H1 (cell line): ENCODE measurements around the gene RAPH1. TPM values are rescaled to one million over a fixed set of nuclear protein-coding genes. Genes with fewer than 3 reads are reported as not detected.

Experiments used
- CTCF ChIA-PET: fragments of 300-600 bp; sonication (Branson Sonifier 250); formaldehyde crosslinking; loops from one replicate; lab custom pipeline; 2021; ENCODE audit not compliant: partially characterized antibody; lab: Charles Lee
- POLR2A ChIA-PET: fragments of 300-600 bp; sonication (Branson Sonifier 250); formaldehyde crosslinking; loops from one replicate; lab custom pipeline; 2021; ENCODE audit warnings: inconsistent platforms; ENCODE audit not compliant: partially characterized antibody; lab: Charles Lee
- DNase-seq, 2 experiments: peaks; one replicate each; pipeline versions ENCODE4 v3.0.0 to v3.0.0-alpha.2; 2010 to 2022; ENCODE audit warnings: low spot score in 2 of 2, low read depth in 1 of 2, mixed read lengths in 1 of 2
- FAIRE-seq: peaks from 2 replicates; lab custom pipeline; 2011; peaks lifted over from hg19 to GRCh38; lab: Jason Lieb, UNC
- H2AFZ ChIP-seq: 2 replicates; pipeline ENCODE4 v1.8.1; 2012; ENCODE audit warnings: low read length, inconsistent platforms
- H2AK5ac ChIP-seq: 2 replicates; pipeline ENCODE4 v1.6.1; 2013; ENCODE audit warnings: low read depth, low read length
- H2BK120ac ChIP-seq: replicated peaks from 2 replicates; pipeline ENCODE3; 2013; ENCODE audit warnings: low read depth, low read length, inconsistent platforms
- H2BK12ac ChIP-seq: 2 replicates; pipeline ENCODE4 v1.6.1; 2013; ENCODE audit warnings: low read depth, low read length
- H2BK15ac ChIP-seq: 2 replicates; pipeline ENCODE4 v1.6.1; 2013; ENCODE audit warnings: low read length
- H2BK20ac ChIP-seq: 2 replicates; pipeline ENCODE4 v1.6.1; 2013; ENCODE audit warnings: low read length
- H2BK5ac ChIP-seq: 2 replicates; pipeline ENCODE4 v1.6.1; 2013; ENCODE audit warnings: low read depth, low read length
- H3K14ac ChIP-seq: 2 replicates; pipeline ENCODE4 v1.6.1; 2013; ENCODE audit warnings: inconsistent platforms; ENCODE audit not compliant: insufficient read length
- H3K18ac ChIP-seq: 2 replicates; pipeline ENCODE4 v1.6.1; 2013; ENCODE audit warnings: low read length; ENCODE audit errors: extremely low read depth
- H3K23ac ChIP-seq: 2 replicates; pipeline ENCODE4 v1.6.1; 2013; ENCODE audit warnings: inconsistent platforms; ENCODE audit not compliant: insufficient read length
- H3K23me2 ChIP-seq: 2 replicates; pipeline ENCODE4 v1.6.1; 2013; ENCODE audit warnings: low read depth, low read length
- H3K27ac ChIP-seq: 2 replicates; pipeline ENCODE4 v1.6.1; 2011; ENCODE audit warnings: low read depth, low read length, inconsistent platforms
- H3K27me3 ChIP-seq, 4 experiments: replicated peaks in 1 of 4; 1 replicate in 1 of 4; 2 replicates in 3 of 4; pipeline versions ENCODE4 v1.6.1 to v1.8.1; 2011 to 2013; ENCODE audit warnings: low read length in 3 of 4, mild to moderate bottlenecking in 3 of 4, inconsistent platforms in 2 of 4, mixed read lengths in 2 of 4, moderate library complexity in 1 of 4; ENCODE audit not compliant: control insufficient read depth in 3 of 4, insufficient read depth in 3 of 4; ENCODE audit errors: extremely low read depth in 1 of 4
- H3K36me3 ChIP-seq, 4 experiments: 2 replicates each; pipeline versions ENCODE4 v1.6.1 to v1.8.1; 2011 to 2013; ENCODE audit warnings: mild to moderate bottlenecking in 4 of 4, low read length in 3 of 4, moderate library complexity in 2 of 4, control low read depth in 1 of 4, inconsistent platforms in 1 of 4; ENCODE audit not compliant: insufficient read depth in 4 of 4, control insufficient read depth in 2 of 4
- H3K4ac ChIP-seq: replicated peaks from 2 replicates; pipeline ENCODE3; 2013; ENCODE audit warnings: low read length, low read depth, mixed read lengths, inconsistent platforms; ENCODE audit not compliant: insufficient read length
- H3K4me1 ChIP-seq, 4 experiments: replicated peaks in 1 of 4; 1 replicate in 1 of 4; 2 replicates in 3 of 4; pipeline versions ENCODE4 v1.6.1 to v1.8.1; 2011 to 2013; ENCODE audit warnings: low read length in 3 of 4, inconsistent platforms in 2 of 4, mixed read lengths in 1 of 4; ENCODE audit not compliant: insufficient read depth in 4 of 4, control insufficient read depth in 3 of 4
- H3K4me2 ChIP-seq, 2 experiments: 2 replicates each; pipeline versions ENCODE4 v1.6.1 to v1.8.1; 2011 to 2013; ENCODE audit warnings: low read depth in 2 of 2, low read length in 2 of 2, control low read depth in 1 of 2, inconsistent platforms in 1 of 2, mild to moderate bottlenecking in 1 of 2; ENCODE audit not compliant: insufficient read depth in 1 of 2
- H3K4me3 ChIP-seq, 4 experiments: fragments of 200-600, 300-600 bp in 1 of 4; sonication (generic), shearing (Covaris generic), sonication (Bioruptor Twin) in 1 of 4; 2 replicates each; pipeline versions ENCODE4 v1.5.1 to v1.8.1; 2011 to 2016; ENCODE audit warnings: low read length in 4 of 4, low read depth in 3 of 4, control low read depth in 2 of 4, inconsistent platforms in 2 of 4, mild to moderate bottlenecking in 2 of 4, mixed read lengths in 1 of 4, moderate library complexity in 1 of 4; ENCODE audit not compliant: insufficient read depth in 2 of 4; ENCODE audit errors: extremely low read depth in 1 of 4
- H3K56ac ChIP-seq: replicated peaks from 2 replicates; pipeline ENCODE3; 2013; ENCODE audit warnings: low read depth, mild to moderate bottlenecking, mixed read lengths, low read length, inconsistent platforms; ENCODE audit not compliant: insufficient read length
- H3K79me1 ChIP-seq: 2 replicates; pipeline ENCODE4 v1.6.1; 2013; ENCODE audit warnings: low read depth, low read length, control low read depth
- H3K79me2 ChIP-seq, 2 experiments: 2 replicates each; pipeline versions ENCODE4 v1.6.1 to v1.8.1; 2012 to 2013; ENCODE audit warnings: low read length in 2 of 2, mild to moderate bottlenecking in 2 of 2, inconsistent platforms in 1 of 2; ENCODE audit not compliant: insufficient read depth in 2 of 2, control insufficient read depth in 1 of 2
- H3K9ac ChIP-seq, 4 experiments: replicated peaks in 1 of 4; 1 replicate in 1 of 4; 2 replicates in 3 of 4; pipeline versions ENCODE4 v1.6.1 to v1.8.1; 2011 to 2013; ENCODE audit warnings: low read depth in 3 of 4, low read length in 3 of 4, control low read depth in 2 of 4, mild to moderate bottlenecking in 2 of 4, moderate library complexity in 2 of 4, inconsistent platforms in 1 of 4; ENCODE audit errors: extremely low read depth in 1 of 4
- H3K9me3 ChIP-seq, 2 experiments: 2 replicates each; pipeline versions ENCODE4 v1.6.1 to v1.8.1; 2012 to 2013; ENCODE audit warnings: mild to moderate bottlenecking in 2 of 2, moderate library complexity in 2 of 2, control low read depth in 1 of 2, inconsistent platforms in 1 of 2, low read depth in 1 of 2, low read length in 1 of 2, mixed read lengths in 1 of 2; ENCODE audit not compliant: insufficient read depth in 2 of 2
- H4K20me1 ChIP-seq, 2 experiments: replicated peaks in 1 of 2; 2 replicates each; pipeline versions ENCODE3 to v1.8.1; 2011 to 2013; ENCODE audit warnings: inconsistent platforms in 2 of 2, low read length in 2 of 2, mild to moderate bottlenecking in 1 of 2; ENCODE audit not compliant: insufficient read depth in 2 of 2, control insufficient read depth in 1 of 2
- H4K5ac ChIP-seq: 2 replicates; pipeline ENCODE4 v1.6.1; 2013; ENCODE audit warnings: low read length, low read depth, mixed read lengths, inconsistent platforms; ENCODE audit not compliant: insufficient read length
- H4K8ac ChIP-seq: 2 replicates; pipeline ENCODE4 v1.8.0; 2013; ENCODE audit warnings: mild to moderate bottlenecking, moderate library complexity, low read length, inconsistent platforms; ENCODE audit not compliant: insufficient read depth; ENCODE audit errors: extremely low read depth
- H4K91ac ChIP-seq: replicated peaks from 2 replicates; pipeline ENCODE3; 2013; ENCODE audit warnings: low read length, mixed read lengths, inconsistent platforms; ENCODE audit not compliant: insufficient read length
- ASH2L ChIP-seq: fragments of 200-600, 300-600 bp; sonication (generic); IDR thresholded peaks from one replicate; pipeline ENCODE4 v1.7.1; 2017; ENCODE audit warnings: low read length
- EZH2 ChIP-seq: fragments of 200-600 bp; sonication (generic); IDR thresholded peaks from 2 replicates; pipeline ENCODE4 v1.7.1; 2012; ENCODE audit warnings: low read depth, mild to moderate bottlenecking, moderate library complexity, low read length, inconsistent platforms; ENCODE audit not compliant: severe bottlenecking
- KDM1A ChIP-seq: fragments of 200-600, 300-600 bp; sonication (generic); IDR thresholded peaks from 2 replicates; pipeline ENCODE4 v1.7.1; 2016; ENCODE audit warnings: mild to moderate bottlenecking, low read length, borderline replicate concordance
- KDM4A ChIP-seq: IDR thresholded peaks from one replicate; pipeline ENCODE4 v1.7.1; 2012; ENCODE audit warnings: low read depth, mild to moderate bottlenecking, moderate library complexity, low read length, inconsistent platforms; ENCODE audit not compliant: severe bottlenecking
- POU5F1 ChIP-seq: IDR thresholded peaks from 2 replicates; pipeline ENCODE4 v1.6.1; 2011; ENCODE audit warnings: low read depth, mild to moderate bottlenecking, low read length, moderate library complexity
- RAD21 ChIP-seq, 2 experiments: IDR thresholded peaks in 1 of 2; conservative IDR thresholded peaks in 1 of 2; 2 replicates each; pipeline ENCODE4 v1.6.1; 2011; ENCODE audit warnings: low read depth in 2 of 2, low read length in 2 of 2, improper control_type of control experiment in 1 of 2, inconsistent platforms in 1 of 2, mild to moderate bottlenecking in 1 of 2, moderate library complexity in 1 of 2
- SIN3A ChIP-seq, 2 experiments: IDR thresholded peaks in 1 of 2; conservative IDR thresholded peaks in 1 of 2; 2 replicates each; pipeline ENCODE4 v1.6.1; 2011 to 2012; ENCODE audit warnings: low read length in 2 of 2, improper control_type of control experiment in 1 of 2, low read depth in 1 of 2, mild to moderate bottlenecking in 1 of 2
- SP2 ChIP-seq: IDR thresholded peaks from 2 replicates; pipeline ENCODE4 v1.6.1; 2012; ENCODE audit warnings: mild to moderate bottlenecking, low read length, inconsistent platforms
- SUZ12 ChIP-seq: fragments of 200-600 bp; sonication (generic); IDR thresholded peaks from 2 replicates; pipeline ENCODE4 v1.6.1; 2012; ENCODE audit warnings: mild to moderate bottlenecking, inconsistent platforms, low read length, moderate library complexity, mixed read lengths
- YY1 ChIP-seq: IDR thresholded peaks from 2 replicates; pipeline ENCODE4 v1.6.1; 2011; ENCODE audit warnings: low read depth, mild to moderate bottlenecking, low read length
- WGBS, 2 experiments: shearing (Covaris generic) in 1 of 2; methylation state at CpG; one replicate each; pipeline versions ENCODE4 v1.1.6 to v1.1.7; 2013 to 2015; ENCODE audit warnings: low lambda C conversion rate in 2 of 2, mixed read lengths in 2 of 2, inconsistent platforms in 1 of 2, low coverage in 1 of 2, missing lambda C conversion rate in 1 of 2; ENCODE audit not compliant: insufficient replicate concordance in 2 of 2, insufficient coverage in 1 of 2, insufficient read length in 1 of 2; ENCODE audit errors: extremely low coverage in 1 of 2, missing lambda C conversion rate in 1 of 2; 5-methylcytosine and 5-hydroxymethylcytosine counted together
- polyA plus RNA-seq, 7 experiments: library from polyadenylated mRNA; depleted of rRNA in 3 of 7; stranded (reverse) in 5 of 7; unstranded in 2 of 7; fragments of >200 nt in 5 of 7; fragments of 200-250 nt in 2 of 7; gene quantifications; 1 replicate in 5 of 7; 2 replicates in 1 of 7; 4 replicates in 1 of 7; pipeline versions ENCODE4 v1.2.1 to v1.2.3, GENCODE V29; 2011 to 2013; ENCODE audit warnings: missing spikeins in 2 of 7, mixed read lengths in 2 of 7
- total RNA-seq: library from RNA; stranded (reverse); fragmentation: NEBNext Ultra II Directional; extraction: Animal tissue kit (Norgen Biotek cat#: 25700); gene quantifications from 2 replicates; pipeline ENCODE4 v1.2.1, GENCODE V29; 2021
- TF ChIP-seq, protein P1 (sequence below): IDR thresholded peaks from 2 replicates; pipeline ENCODE4 v1.6.1; 2012; ENCODE audit warnings: low read length, inconsistent platforms

Gene RAPH1
- total and polyA plus RNA-seq, 2 of the 8 experiments (the other 6 are each of a cell fraction or from before 2014, with no cell fraction given) = 3.8 to 27.4 TPM

DNA sequence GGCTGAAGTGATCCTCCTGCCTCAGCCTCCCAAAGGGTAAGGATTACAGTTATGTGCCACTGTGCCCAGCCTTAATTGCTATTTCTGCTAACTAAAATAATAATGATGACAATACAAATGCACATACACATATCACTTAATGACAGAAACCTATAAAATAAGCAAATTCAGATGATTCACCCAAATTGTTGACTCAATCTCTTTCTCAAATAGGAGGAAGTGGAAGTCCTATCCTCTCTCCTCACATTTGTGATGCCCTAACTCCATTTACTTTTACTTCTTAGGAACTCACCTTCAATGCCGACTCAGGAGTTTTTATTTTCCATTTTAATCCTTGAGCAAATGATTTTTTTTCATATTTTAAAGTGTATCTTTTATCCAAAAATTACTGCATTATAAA, 24.5 kb upstream of the RAPH1 start:
- H3K79me2 ChIP-seq = no peaks in the 10 kb centered on the region
- no peak overlapping the region for H2BK120ac ChIP-seq
- ChIA-PET CTCF (interaction anchor here (0.6 to 1.5 kb wide), 4 partner anchors 10 to 222 kb away, joined by 3 read pairs; no protein-coding TSS in a partner anchor), POLR2A (no interaction called here)
- no peak overlapping the region for H3K4me3 ChIP-seq
- no peak overlapping the region for H2BK12ac ChIP-seq
- H3K9ac ChIP-seq = no peak overlapping the region
- H4K91ac ChIP-seq = no peak overlapping the region
- H4K8ac ChIP-seq = no peak overlapping the region
- no peaks in the 10 kb centered on the region for H3K9me3 ChIP-seq
- H3K36me3 ChIP-seq = no peaks in the 10 kb centered on the region
- no peaks in the 10 kb centered on the region for H3K4me1 ChIP-seq
- H4K20me1 ChIP-seq = no peaks in the 10 kb centered on the region
- no peak overlapping the region for H3K27ac ChIP-seq
- H3K79me1 ChIP-seq = no peaks in the 10 kb centered on the region
- H2BK5ac ChIP-seq = no peak overlapping the region
- no peak overlapping the region for H2AFZ ChIP-seq
- DNase-seq (no peak), FAIRE-seq (no peak)
- no peak overlapping the region for H2AK5ac ChIP-seq
- H3K18ac ChIP-seq = no peak overlapping the region
- no peaks in the 10 kb centered on the region for H3K27me3 ChIP-seq
- no peak overlapping the region for H3K56ac ChIP-seq
- no peak overlapping the region for H3K4ac ChIP-seq
- WGBS, 2 experiments = 83% methylated on average over 1 of the region's 1 CpG; no CpG with 5 or more reads in 1 of the 2 experiments
- no peak overlapping the region for H3K14ac ChIP-seq
- no peak overlapping the region for H4K5ac ChIP-seq
- no peak overlapping the region for H2BK15ac ChIP-seq
- H3K4me2 ChIP-seq = no peak overlapping the region
- H3K23me2 ChIP-seq = no peaks in the 10 kb centered on the region
- H2BK20ac ChIP-seq = no peak overlapping the region
- no peak overlapping the region for H3K23ac ChIP-seq
- TF ChIP-seq YY1 = no peak
- TF ChIP-seq, protein P1, sequence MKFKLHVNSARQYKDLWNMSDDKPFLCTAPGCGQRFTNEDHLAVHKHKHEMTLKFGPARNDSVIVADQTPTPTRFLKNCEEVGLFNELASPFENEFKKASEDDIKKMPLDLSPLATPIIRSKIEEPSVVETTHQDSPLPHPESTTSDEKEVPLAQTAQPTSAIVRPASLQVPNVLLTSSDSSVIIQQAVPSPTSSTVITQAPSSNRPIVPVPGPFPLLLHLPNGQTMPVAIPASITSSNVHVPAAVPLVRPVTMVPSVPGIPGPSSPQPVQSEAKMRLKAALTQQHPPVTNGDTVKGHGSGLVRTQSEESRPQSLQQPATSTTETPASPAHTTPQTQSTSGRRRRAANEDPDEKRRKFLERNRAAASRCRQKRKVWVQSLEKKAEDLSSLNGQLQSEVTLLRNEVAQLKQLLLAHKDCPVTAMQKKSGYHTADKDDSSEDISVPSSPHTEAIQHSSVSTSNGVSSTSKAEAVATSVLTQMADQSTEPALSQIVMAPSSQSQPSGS = no peak
- TF ChIP-seq RAD21 (IDR thresholded peaks at IDR 0.05 in 1 of 2, conservative IDR thresholded peaks at IDR 0.05 in 1 of 2; ENCODE audit: low read depth in 2 of 2, low read length in 2 of 2) = no peak
- TF ChIP-seq SIN3A (conservative IDR thresholded peaks at IDR 0.05 in 1 of 2, IDR thresholded peaks at IDR 0.05 in 1 of 2; ENCODE audit: low read depth in 1 of 2, low read length in 2 of 2) = no peak
- TF ChIP-seq KDM1A = no peak
- no peak for TF ChIP-seq SP2
- TF ChIP-seq SUZ12 = no peak
- TF ChIP-seq POU5F1 = no peak
- no peak for TF ChIP-seq ASH2L
- TF ChIP-seq EZH2 = no peak
- TF ChIP-seq KDM4A = no peak
